SJCRH30 (cell line): Measurements from ENCODE around the gene SKOR1. TPM values are rescaled to one million over a fixed set of nuclear protein-coding genes. Genes with fewer than 3 reads are reported as not detected.

Source experiments
- DNase-seq, 2 experiments: peaks; one replicate each; pipeline ENCODE4 v3.0.0-alpha.2; 2015 to 2020
- H3K27ac ChIP-seq: fragments of 250-450 bp; sonication (Bioruptor Pico); 2 replicates; pipeline ENCODE4 v1.5.1; 2020; ENCODE audit warnings: mild to moderate bottlenecking, moderate library complexity
- H3K27me3 ChIP-seq: fragments of 250-450 bp; sonication (Bioruptor Pico); 2 replicates; pipeline ENCODE4 v1.5.1; 2020; ENCODE audit warnings: mild to moderate bottlenecking, moderate library complexity
- H3K36me3 ChIP-seq: fragments of 250-450 bp; sonication (Bioruptor Pico); 2 replicates; pipeline ENCODE4 v1.5.1; 2020; ENCODE audit warnings: mild to moderate bottlenecking, moderate library complexity
- H3K4me1 ChIP-seq: fragments of 250-450 bp; sonication (Bioruptor Pico); 2 replicates; pipeline ENCODE4 v1.5.1; 2020; ENCODE audit warnings: mild to moderate bottlenecking, moderate library complexity
- H3K4me3 ChIP-seq: fragments of 250-450 bp; sonication (Bioruptor Pico); 2 replicates; pipeline ENCODE4 v1.5.1; 2020; ENCODE audit warnings: mild to moderate bottlenecking, moderate library complexity
- H3K9me3 ChIP-seq: fragments of 250-450 bp; sonication (Bioruptor Pico); replicated peaks from 2 replicates; pipeline ENCODE4 v1.5.1; 2020; ENCODE audit warnings: mild to moderate bottlenecking, moderate library complexity
- total RNA-seq: library from RNA; depleted of rRNA; stranded (reverse); fragments of >200 nt; shearing (Covaris generic); gene quantifications from 2 replicates; pipeline ENCODE4 v1.2.3, GENCODE V29; 2014

Gene SKOR1
- total RNA-seq, 1 experiment from 2014 or later, result 4.5 TPM

GRCh38 chr15:67839929-67840748 is 14.8 kb downstream of the SKOR1 start, which contains the start of gene RNU6-1:
TSS of gene RNU6-1 (minus strand) at chr15:67840045.
- Histone ChIP-seq H3K9me3 (no peaks in the 10 kb centered on the region), H3K4me1 (peaks cover 12% of the 10 kb centered on the region; the same call in 1 of the 2 replicates), H3K4me3 (peak within 1 kb of the TSS; percentile 78), H3K27ac (peak within 1 kb of the TSS; percentile 92), H3K36me3 (no peaks in the 10 kb centered on the region), H3K27me3 (no peaks in the 10 kb centered on the region)
- DNase-seq, result peak; percentile 97

GRCh38 chr15:67840749-67841512 is 15.6 kb downstream of the SKOR1 start:
- peak overlapping the region; percentile 78 for H3K4me3 ChIP-seq
- DNase-seq, result peak; percentile 47 to 71
- peak overlapping the region; percentile 92 for H3K27ac ChIP-seq
- no peaks in the 10 kb centered on the region for H3K36me3 ChIP-seq
- no peaks in the 10 kb centered on the region for H3K9me3 ChIP-seq
- no peaks in the 10 kb centered on the region for H3K27me3 ChIP-seq
- peaks cover 9% of the 10 kb centered on the region; the same call in 1 of the 2 replicates for H3K4me1 ChIP-seq

- H3K27me3 ChIP-seq, result no peaks in the 10 kb centered on the region
- no peaks in the 10 kb centered on the region for H3K9me3 ChIP-seq
- peak overlapping the region; percentile 78 for H3K4me3 ChIP-seq
- DNase-seq, result no peak
- no peak overlapping the region for H3K27ac ChIP-seq
- H3K4me1 ChIP-seq, result peaks cover 9% of the 10 kb centered on the region; the same call in 1 of the 2 replicates
- no peaks in the 10 kb centered on the region for H3K36me3 ChIP-seq
These were observed 16.1 kb downstream of the SKOR1 start for GRCh38 chr15:67841513-67841762.

GRCh38 chr15:67843092-67843501 is 17.8 kb downstream of the SKOR1 start:
- H3K9me3 ChIP-seq, result 0 out of 2 replicates have a peak, but pooled peaks cover 2% of the 10 kb centered on the region
- peaks cover 4% of the 10 kb centered on the region; the same call in 1 of the 2 replicates for H3K4me1 ChIP-seq
- H3K27ac ChIP-seq, result no peak overlapping the region

GRCh38 chr15:67843571-67844387 is 18.5 kb downstream of the SKOR1 start:
- Histone ChIP-seq H3K9me3 (0 out of 2 replicates have a peak, but pooled peaks cover 3% of the 10 kb centered on the region), H3K27ac (no peak overlapping the region), H3K4me1 (peaks cover 4% of the 10 kb centered on the region; the same call in 1 of the 2 replicates), H3K27me3 (no peaks in the 10 kb centered on the region), H3K36me3 (no peaks in the 10 kb centered on the region), H3K4me3 (no peak overlapping the region)
- DNase-seq, result no peak

More at GRCh38 chr15:67843092-67843501, 17.8 kb downstream of the SKOR1 start:
- H3K36me3 ChIP-seq, result no peaks in the 10 kb centered on the region
- no peaks in the 10 kb centered on the region for H3K27me3 ChIP-seq
- no peak for DNase-seq
- no peak overlapping the region for H3K4me3 ChIP-seq

- H3K36me3 ChIP-seq, result no peaks in the 10 kb centered on the region
- no peak for DNase-seq
- H3K27ac ChIP-seq, result no peak overlapping the region
- no peak overlapping the region for H3K4me3 ChIP-seq
- peaks cover 4% of the 10 kb centered on the region; the same call in 1 of the 2 replicates for H3K4me1 ChIP-seq
- H3K9me3 ChIP-seq, result peaks cover 7% of the 10 kb centered on the region; the same call in 1 of the 2 replicates
- H3K27me3 ChIP-seq, result no peaks in the 10 kb centered on the region
These were observed 20.7 kb downstream of the SKOR1 start for GRCh38 chr15:67845974-67846373.

- H3K4me1 ChIP-seq, result no peaks in the 10 kb centered on the region
- no peaks in the 10 kb centered on the region for H3K27me3 ChIP-seq
- H3K9me3 ChIP-seq, result peaks cover 7% of the 10 kb centered on the region; the same call in 1 of the 2 replicates
- H3K4me3 ChIP-seq, result no peak overlapping the region
- no peaks in the 10 kb centered on the region for H3K36me3 ChIP-seq
- H3K27ac ChIP-seq, result no peak overlapping the region
- DNase-seq, result no peak
These were observed 24.2 kb downstream of the SKOR1 start for GRCh38 chr15:67849538-67849937.

GRCh38 chr15:67850336-67850735 is 25.0 kb downstream of the SKOR1 start:
- Histone ChIP-seq H3K27ac (no peak overlapping the region), H3K36me3 (no peaks in the 10 kb centered on the region), H3K4me1 (no peaks in the 10 kb centered on the region), H3K9me3 (peaks cover 7% of the 10 kb centered on the region; the same call in 1 of the 2 replicates), H3K27me3 (no peaks in the 10 kb centered on the region), H3K4me3 (no peak overlapping the region)
- no peak for DNase-seq

- H3K27me3 ChIP-seq, result no peaks in the 10 kb centered on the region
- no peaks in the 10 kb centered on the region for H3K36me3 ChIP-seq
- DNase-seq, result no peak
- peaks cover 7% of the 10 kb centered on the region; the same call in 1 of the 2 replicates for H3K9me3 ChIP-seq
- no peak overlapping the region for H3K4me3 ChIP-seq
- no peak overlapping the region for H3K27ac ChIP-seq
- no peaks in the 10 kb centered on the region for H3K4me1 ChIP-seq
These were observed 25.8 kb downstream of the SKOR1 start for GRCh38 chr15:67850994-67851571.

- no peaks in the 10 kb centered on the region for H3K4me1 ChIP-seq
- no peak for DNase-seq
- no peaks in the 10 kb centered on the region for H3K27me3 ChIP-seq
- no peak overlapping the region for H3K27ac ChIP-seq
- H3K36me3 ChIP-seq, result no peaks in the 10 kb centered on the region
- peaks cover 7% of the 10 kb centered on the region; the same call in 1 of the 2 replicates for H3K9me3 ChIP-seq
- no peak overlapping the region for H3K4me3 ChIP-seq
These were observed 27.1 kb downstream of the SKOR1 start for GRCh38 chr15:67852418-67852817.

- Histone ChIP-seq H3K36me3 (no peaks in the 10 kb centered on the region), H3K27ac (no peak overlapping the region), H3K27me3 (no peaks in the 10 kb centered on the region), H3K4me3 (no peak overlapping the region), H3K9me3 (peaks cover 5% of the 10 kb centered on the region; the same call in 1 of the 2 replicates), H3K4me1 (no peaks in the 10 kb centered on the region)
- no peak for DNase-seq
These were observed 28.1 kb downstream of the SKOR1 start for GRCh38 chr15:67853454-67853853.

- peaks cover 2% of the 10 kb centered on the region; the same call in 1 of the 2 replicates for H3K9me3 ChIP-seq
- no peaks in the 10 kb centered on the region for H3K36me3 ChIP-seq
- DNase-seq, result no peak
- H3K4me3 ChIP-seq, result no peak overlapping the region
- no peak overlapping the region for H3K27ac ChIP-seq
- no peaks in the 10 kb centered on the region for H3K27me3 ChIP-seq
- no peaks in the 10 kb centered on the region for H3K4me1 ChIP-seq
These were observed 29.0 kb downstream of the SKOR1 start for GRCh38 chr15:67854358-67854757.

GRCh38 chr15:67855842-67856241 is 30.5 kb downstream of the SKOR1 start:
- H3K36me3 ChIP-seq, result no peaks in the 10 kb centered on the region
- no peaks in the 10 kb centered on the region for H3K27me3 ChIP-seq
- no peaks in the 10 kb centered on the region for H3K4me1 ChIP-seq
- no peak overlapping the region for H3K27ac ChIP-seq
- DNase-seq, result no peak
- no peak overlapping the region for H3K4me3 ChIP-seq
- no peaks in the 10 kb centered on the region for H3K9me3 ChIP-seq

- Histone ChIP-seq H3K4me1 (no peaks in the 10 kb centered on the region), H3K27me3 (no peaks in the 10 kb centered on the region), H3K27ac (no peak overlapping the region), H3K9me3 (no peaks in the 10 kb centered on the region), H3K36me3 (no peaks in the 10 kb centered on the region), H3K4me3 (no peak overlapping the region)
- no peak for DNase-seq
These were observed 31.9 kb downstream of the SKOR1 start for GRCh38 chr15:67857220-67857619.
